ENCODE measurements around the gene RRP36.
"Not testable (repeated sequence)": the region's sequence is repeated elsewhere in the genome, so short reads cannot be mapped to it uniquely, and the experiment has no call there.

RRP36 gene

GRCh38 chr6:42984924-42985475 lies 36.4 kb upstream of the RRP36 start:
- H3K27ac ChIP-seq (ENCODE audit: low read length), result no peak overlapping the region
- H3K4me1 ChIP-seq (ENCODE audit: control insufficient read depth, insufficient read depth, low read length), result peaks cover 2% of the 10 kb centered on the region; the same call in 1 of the 2 replicates
- H3K9me3 ChIP-seq (ENCODE audit: control insufficient read depth, insufficient read depth, low read length), result no peaks in the 10 kb centered on the region
- peak overlapping the region; percentile 88 for H3K4me3 ChIP-seq (ENCODE audit: low read length)
- no CpG with 5 or more reads among the region's 13 CpGs for WGBS (ENCODE audit: insufficient coverage, insufficient read length)
- H3K36me3 ChIP-seq (ENCODE audit: control insufficient read depth, insufficient read depth, low read length), result peaks cover 6% of the 10 kb centered on the region
- H3K27me3 ChIP-seq (ENCODE audit: control insufficient read depth, insufficient read depth, low read length), result no peaks in the 10 kb centered on the region
- no peak for DNase-seq (ENCODE audit: low read depth, low spot score)

- Histone ChIP-seq H3K36me3 (ENCODE audit: control insufficient read depth, insufficient read depth, low read length) (peaks cover 6% of the 10 kb centered on the region), H3K27me3 (ENCODE audit: control insufficient read depth, insufficient read depth, low read length) (no peaks in the 10 kb centered on the region), H3K9me3 (ENCODE audit: control insufficient read depth, insufficient read depth, low read length) (no peaks in the 10 kb centered on the region), H3K4me1 (ENCODE audit: control insufficient read depth, insufficient read depth, low read length) (peaks cover 2% of the 10 kb centered on the region; the same call in 1 of the 2 replicates), H3K4me3 (ENCODE audit: low read length) (no peak overlapping the region), H3K27ac (ENCODE audit: low read length) (no peak overlapping the region)
- no peak for DNase-seq (ENCODE audit: low read depth, low spot score)
- WGBS (ENCODE audit: insufficient coverage, insufficient read length), result no CpG with 5 or more reads among the region's 5 CpGs
These were observed 33.6 kb upstream of the RRP36 start for GRCh38 chr6:42987533-42988451.

- H3K4me3 ChIP-seq (ENCODE audit: low read length), result no peak overlapping the region
- no peaks in the 10 kb centered on the region for H3K27me3 ChIP-seq (ENCODE audit: control insufficient read depth, insufficient read depth, low read length)
- DNase-seq (ENCODE audit: low read depth, low spot score), result no peak
- no peak overlapping the region for H3K27ac ChIP-seq (ENCODE audit: low read length)
- WGBS (ENCODE audit: insufficient coverage, insufficient read length), result no CpG with 5 or more reads among the region's 1 CpG
- peaks cover 2% of the 10 kb centered on the region; the same call in 1 of the 2 replicates for H3K4me1 ChIP-seq (ENCODE audit: control insufficient read depth, insufficient read depth, low read length)
- H3K9me3 ChIP-seq (ENCODE audit: control insufficient read depth, insufficient read depth, low read length), result no peaks in the 10 kb centered on the region
- H3K36me3 ChIP-seq (ENCODE audit: control insufficient read depth, insufficient read depth, low read length), result peaks cover 6% of the 10 kb centered on the region
These were observed 32.9 kb upstream of the RRP36 start for GRCh38 chr6:42988486-42989020.

DNA sequence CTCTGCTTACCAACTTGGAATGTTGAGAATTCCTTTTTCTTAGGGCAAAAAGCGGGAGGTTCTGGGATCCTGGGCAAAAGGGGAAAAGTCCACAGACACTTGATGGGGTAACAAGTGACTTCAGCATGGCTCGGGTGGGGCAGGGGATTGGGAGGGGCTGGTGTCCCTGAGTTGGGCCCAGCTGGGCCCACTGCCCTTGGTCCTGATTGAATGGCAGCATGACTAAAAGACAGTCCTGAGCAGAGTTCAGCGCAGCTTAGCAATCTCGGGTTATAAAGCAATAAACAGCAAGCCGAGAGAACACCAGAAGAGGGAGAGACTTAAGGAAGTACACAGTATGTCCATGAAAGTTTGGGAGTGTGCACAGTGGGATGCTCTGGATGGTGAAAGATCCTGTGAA lies 31.5 kb upstream of the RRP36 start:
- Histone ChIP-seq H3K4me3 (ENCODE audit: low read length) (no peak overlapping the region), H3K36me3 (ENCODE audit: control insufficient read depth, insufficient read depth, low read length) (peaks cover 6% of the 10 kb centered on the region), H3K27ac (ENCODE audit: low read length) (no peak overlapping the region), H3K4me1 (ENCODE audit: control insufficient read depth, insufficient read depth, low read length) (peaks cover 2% of the 10 kb centered on the region; the same call in 1 of the 2 replicates), H3K27me3 (ENCODE audit: control insufficient read depth, insufficient read depth, low read length) (no peaks in the 10 kb centered on the region), H3K9me3 (ENCODE audit: control insufficient read depth, insufficient read depth, low read length) (no peaks in the 10 kb centered on the region)
- DNase-seq (ENCODE audit: low read depth, low spot score), result no peak
- WGBS (ENCODE audit: insufficient coverage, insufficient read length), result no CpG with 5 or more reads among the region's 5 CpGs

GRCh38 chr6:42993445-42993844 lies 28.0 kb upstream of the RRP36 start:
- Histone ChIP-seq H3K9me3 (ENCODE audit: control insufficient read depth, insufficient read depth, low read length) (no peaks in the 10 kb centered on the region), H3K27me3 (ENCODE audit: control insufficient read depth, insufficient read depth, low read length) (no peaks in the 10 kb centered on the region), H3K27ac (ENCODE audit: low read length) (no peak overlapping the region), H3K36me3 (ENCODE audit: control insufficient read depth, insufficient read depth, low read length) (peaks cover 6% of the 10 kb centered on the region), H3K4me3 (ENCODE audit: low read length) (no peak overlapping the region), H3K4me1 (ENCODE audit: control insufficient read depth, insufficient read depth, low read length) (no peaks in the 10 kb centered on the region)
- no CpG with 5 or more reads among the region's 2 CpGs for WGBS (ENCODE audit: insufficient coverage, insufficient read length)
- no peak for DNase-seq (ENCODE audit: low read depth, low spot score)

DNA sequence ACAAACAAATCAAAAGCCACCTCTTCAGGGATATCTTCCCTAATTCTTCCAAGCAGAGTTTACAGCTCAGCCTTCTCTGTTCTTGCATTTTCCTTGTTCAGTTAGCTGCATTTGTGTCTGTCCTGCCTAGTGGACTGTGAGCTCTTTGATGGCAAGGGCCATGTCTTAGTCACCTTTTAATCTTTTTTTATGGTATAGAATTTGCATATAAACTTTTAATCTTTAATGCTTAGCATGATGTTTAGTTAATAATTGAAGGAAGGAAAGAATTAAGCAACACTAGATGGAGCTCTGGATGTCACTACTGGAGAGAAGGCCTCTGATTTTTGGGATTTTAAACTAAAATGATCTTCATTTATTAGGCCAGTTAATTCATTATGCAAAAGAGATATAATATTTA lies 24.9 kb upstream of the RRP36 start:
- no peak overlapping the region for H3K4me3 ChIP-seq (ENCODE audit: low read length)
- no peak for DNase-seq (ENCODE audit: low read depth, low spot score)
- H3K27ac ChIP-seq (ENCODE audit: low read length), result no peak overlapping the region
- H3K9me3 ChIP-seq (ENCODE audit: control insufficient read depth, insufficient read depth, low read length), result no peaks in the 10 kb centered on the region
- H3K36me3 ChIP-seq (ENCODE audit: control insufficient read depth, insufficient read depth, low read length), result no peaks in the 10 kb centered on the region
- no peaks in the 10 kb centered on the region for H3K4me1 ChIP-seq (ENCODE audit: control insufficient read depth, insufficient read depth, low read length)
- no peaks in the 10 kb centered on the region for H3K27me3 ChIP-seq (ENCODE audit: control insufficient read depth, insufficient read depth, low read length)

DNA sequence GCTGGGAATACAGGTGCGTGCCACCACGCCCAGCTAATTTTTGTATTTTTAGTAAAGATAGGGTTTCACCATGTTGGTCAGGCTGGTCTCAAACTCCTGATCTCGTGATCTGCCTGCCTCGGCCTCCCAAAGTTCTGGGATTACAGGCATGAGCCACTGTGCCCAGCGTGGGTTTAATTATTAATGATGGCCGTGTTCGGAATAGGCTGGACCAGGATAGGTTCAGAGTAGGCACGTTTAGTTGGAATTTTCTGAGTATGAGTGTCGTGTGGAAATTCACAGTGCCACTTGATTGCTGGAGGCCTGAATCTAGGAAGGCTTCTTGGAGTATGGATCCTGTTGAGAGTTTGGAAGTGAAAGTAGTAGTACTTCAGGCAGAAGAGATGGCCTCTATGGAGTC lies 23.2 kb upstream of the RRP36 start:
- not testable (repeated sequence) for H3K27me3 ChIP-seq (ENCODE audit: control insufficient read depth, insufficient read depth, low read length); H3K9me3 ChIP-seq (ENCODE audit: control insufficient read depth, insufficient read depth, low read length); DNase-seq (ENCODE audit: low read depth, low spot score); H3K36me3 ChIP-seq (ENCODE audit: control insufficient read depth, insufficient read depth, low read length); H3K27ac ChIP-seq (ENCODE audit: low read length); H3K4me1 ChIP-seq (ENCODE audit: control insufficient read depth, insufficient read depth, low read length); H3K4me3 ChIP-seq (ENCODE audit: low read length)
- WGBS (ENCODE audit: insufficient coverage, insufficient read length), result no CpG with 5 or more reads among the region's 9 CpGs

- no CpG with 5 or more reads among the region's 8 CpGs for WGBS (ENCODE audit: insufficient coverage, insufficient read length)
- Histone ChIP-seq H3K36me3 (ENCODE audit: control insufficient read depth, insufficient read depth, low read length) (peaks cover 4% of the 10 kb centered on the region; the same call in 1 of the 2 replicates), H3K9me3 (ENCODE audit: control insufficient read depth, insufficient read depth, low read length) (no peaks in the 10 kb centered on the region)
These were observed 19.6 kb upstream of the RRP36 start for GRCh38 chr6:43001843-43002242.

GRCh38 chr6:43005844-43006243 lies 15.6 kb upstream of the RRP36 start:
- no CpG with 5 or more reads among the region's 5 CpGs for WGBS (ENCODE audit: insufficient coverage, insufficient read length)
- H3K36me3 ChIP-seq (ENCODE audit: control insufficient read depth, insufficient read depth, low read length), result peaks cover 23% of the 10 kb centered on the region

More at GRCh38 chr6:43001843-43002242, 19.6 kb upstream of the RRP36 start:
- H3K4me3 ChIP-seq (ENCODE audit: low read length), result no peak overlapping the region
- no peak overlapping the region for H3K27ac ChIP-seq (ENCODE audit: low read length)
- no peaks in the 10 kb centered on the region for H3K4me1 ChIP-seq (ENCODE audit: control insufficient read depth, insufficient read depth, low read length)
- H3K27me3 ChIP-seq (ENCODE audit: control insufficient read depth, insufficient read depth, low read length), result no peaks in the 10 kb centered on the region
- no peak for DNase-seq (ENCODE audit: low read depth, low spot score)

DNA sequence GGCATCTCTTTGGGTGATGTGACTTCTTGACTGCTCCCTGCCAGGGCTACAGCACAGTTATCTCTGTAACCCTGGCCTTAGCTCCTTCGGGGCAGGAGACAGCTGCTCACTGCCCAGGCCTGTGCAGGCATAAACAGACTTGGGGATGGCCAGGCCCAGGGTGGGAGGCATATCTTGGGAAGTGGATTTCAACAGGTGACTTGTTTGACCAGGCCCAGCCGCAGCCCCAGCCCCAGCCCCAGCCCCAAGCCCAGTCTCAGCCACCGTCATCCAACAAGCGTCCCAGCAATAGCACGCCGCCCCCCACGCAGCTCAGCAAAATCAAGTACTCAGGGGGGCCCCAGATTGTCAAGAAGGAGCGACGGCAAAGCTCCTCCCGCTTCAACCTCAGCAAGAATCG lies 15.2 kb upstream of the RRP36 start:
- H3K4me3 ChIP-seq (ENCODE audit: low read length), result no peak overlapping the region
- WGBS (ENCODE audit: insufficient coverage, insufficient read length), result no CpG with 5 or more reads among the region's 11 CpGs
- H3K27me3 ChIP-seq (ENCODE audit: control insufficient read depth, insufficient read depth, low read length), result no peaks in the 10 kb centered on the region
- no peaks in the 10 kb centered on the region for H3K4me1 ChIP-seq (ENCODE audit: control insufficient read depth, insufficient read depth, low read length)
- no peaks in the 10 kb centered on the region for H3K9me3 ChIP-seq (ENCODE audit: control insufficient read depth, insufficient read depth, low read length)
- no peak overlapping the region for H3K27ac ChIP-seq (ENCODE audit: low read length)
- H3K36me3 ChIP-seq (ENCODE audit: control insufficient read depth, insufficient read depth, low read length), result peaks cover 27% of the 10 kb centered on the region
- DNase-seq (ENCODE audit: low read depth, low spot score), result no peak

More at GRCh38 chr6:43005844-43006243, 15.6 kb upstream of the RRP36 start:
- H3K4me3 ChIP-seq (ENCODE audit: low read length), result no peak overlapping the region
- no peaks in the 10 kb centered on the region for H3K9me3 ChIP-seq (ENCODE audit: control insufficient read depth, insufficient read depth, low read length)
- H3K4me1 ChIP-seq (ENCODE audit: control insufficient read depth, insufficient read depth, low read length), result no peaks in the 10 kb centered on the region
- H3K27me3 ChIP-seq (ENCODE audit: control insufficient read depth, insufficient read depth, low read length), result no peaks in the 10 kb centered on the region
- no peak overlapping the region for H3K27ac ChIP-seq (ENCODE audit: low read length)
- DNase-seq (ENCODE audit: low read depth, low spot score), result no peak
